PC-3 (cell line): ENCODE measurements around the gene CD58. TPM values are rescaled to one million over a fixed set of nuclear protein-coding genes. Genes with fewer than 3 reads are reported as not detected.

Experiments used
- ATAC-seq: fragments of 200-7000 bp; cut with Tn5 transposase; 2 replicates; pipeline ENCODE4 v1.9.1; 2020; ENCODE audit warnings: mild to moderate bottlenecking, moderate library complexity
- BruUV-seq: library from RNA; stranded (reverse); fragments of 400-500 nt; replicated peaks from 2 replicates; lab custom pipeline; 2021; lab: Mats Ljungman, UMichigan
- CTCF ChIA-PET: fragments of 300-600 bp; sonication (Branson Sonifier 250); formaldehyde crosslinking; loops from one replicate; lab custom pipeline; 2022; ENCODE audit warnings: antibody characterized with exemption; lab: Charles Lee
- POLR2A ChIA-PET: fragments of 300-600 bp; sonication (Branson Sonifier 250); formaldehyde crosslinking; loops from one replicate; lab custom pipeline; 2022; ENCODE audit warnings: antibody characterized with exemption; ENCODE audit not compliant: unreplicated experiment; lab: Charles Lee
- DNase-seq: peaks from one replicate; pipeline ENCODE4 v3.0.0-alpha.2; 2015
- H2AFZ ChIP-seq: fragments of 300-600 bp; sonication (generic); 2 replicates; pipeline ENCODE4 v1.6.0; 2016; ENCODE audit warnings: antibody characterized with exemption, low read length
- H3F3A ChIP-seq: fragments of 300-600 bp; sonication (generic); one replicate; pipeline ENCODE4 v1.6.0; 2017; ENCODE audit warnings: antibody characterized with exemption, low read length, control low read depth, mild to moderate bottlenecking; ENCODE audit not compliant: unreplicated experiment
- H3K27ac ChIP-seq: fragments of 300-600 bp; sonication (generic); 2 replicates; pipeline ENCODE4 v1.5.1; 2016; ENCODE audit warnings: mild to moderate bottlenecking, low read length
- H3K27me3 ChIP-seq: fragments of 300-600 bp; sonication (generic); 2 replicates; pipeline ENCODE4 v1.6.1; 2016; ENCODE audit warnings: low read length, mixed read lengths
- H3K36me3 ChIP-seq: fragments of 300-600 bp; sonication (generic); 2 replicates; pipeline ENCODE4 v1.6.1; 2016; ENCODE audit warnings: low read depth, mixed run types, low read length, mixed read lengths
- H3K4me1 ChIP-seq: fragments of 300-600 bp; sonication (generic); 2 replicates; pipeline ENCODE4 v1.5.1; 2016; ENCODE audit warnings: low read length; ENCODE audit not compliant: insufficient read depth
- H3K4me2 ChIP-seq: fragments of 300-600 bp; sonication (generic); 2 replicates; pipeline ENCODE4 v1.6.0; 2016; ENCODE audit warnings: low read length
- H3K4me3 ChIP-seq: fragments of 300-600 bp; sonication (generic); 2 replicates; pipeline ENCODE4 v1.5.1; 2016; ENCODE audit warnings: mild to moderate bottlenecking, low read length, mixed read lengths
- H3K79me2 ChIP-seq: fragments of 300-600 bp; sonication (generic); 2 replicates; pipeline ENCODE4 v1.6.1; 2017; ENCODE audit warnings: low read length, mixed read lengths
- H3K9ac ChIP-seq: fragments of 300-600 bp; sonication (generic); 2 replicates; pipeline ENCODE4 v1.6.0; 2016; ENCODE audit warnings: mild to moderate bottlenecking, low read length
- H3K9me2 ChIP-seq: fragments of 300-600 bp; sonication (generic); replicated peaks from 2 replicates; pipeline ENCODE4 v1.6.1; 2016; ENCODE audit warnings: mixed run types, low read length, mixed read lengths
- H3K9me3 ChIP-seq: fragments of 300-600 bp; sonication (generic); 2 replicates; pipeline ENCODE4 v1.6.1; 2016; ENCODE audit warnings: low read length, mixed read lengths
- H4K20me1 ChIP-seq: fragments of 300-600 bp; sonication (generic); 2 replicates; pipeline ENCODE4 v1.6.1; 2016; ENCODE audit warnings: low read length, mixed read lengths
- CTCF ChIP-seq: fragments of 300-600 bp; sonication (generic); conservative IDR thresholded peaks from 2 replicates; pipeline ENCODE4 v1.5.1; 2017; ENCODE audit warnings: antibody characterized with exemption, low read depth, mild to moderate bottlenecking, low read length
- EZH2 ChIP-seq: fragments of 300-600 bp; sonication (generic); IDR thresholded peaks from one replicate; pipeline ENCODE4 v1.6.1; 2017; ENCODE audit warnings: antibody characterized with exemption, mild to moderate bottlenecking, low read length; ENCODE audit not compliant: unreplicated experiment
- EZH2phosphoT487 ChIP-seq: fragments of 300-600 bp; sonication (generic); IDR thresholded peaks from 2 replicates; pipeline ENCODE4 v1.6.1; 2018; ENCODE audit warnings: mild to moderate bottlenecking, antibody characterized with exemption, low read length, borderline replicate concordance
- intact Hi-C: fragments of 100-400 bp; cut with micrococcal nuclease; formaldehyde crosslinking; loops from 2 replicates; pipeline ENCODE4 v1.9.0; 2023
- total RNA-seq: library from RNA; depleted of rRNA; stranded (reverse); fragments of >200 nt; gene quantifications from 2 replicates; pipeline ENCODE4 v1.2.3, GENCODE V29; 2014

CD58 gene
- total RNA-seq, 1 experiment from 2014 or later, result 26.9 TPM

GRCh38 chr1:116516631-116517030 lies 54.2 kb downstream of the CD58 start:
- Histone ChIP-seq H3K4me1 (peaks cover 27% of the 10 kb centered on the region), H3K9me2 (no peaks in the 10 kb centered on the region), H3K27me3 (no peaks in the 10 kb centered on the region), H2AFZ (no peak overlapping the region), H3F3A (peaks cover 7% of the 10 kb centered on the region), H3K36me3 (0 out of 2 replicates have a peak, but pooled peaks cover 4% of the 10 kb centered on the region), H3K27ac (peak overlapping the region; percentile 98), H3K9ac (no peak overlapping the region), H3K4me3 (no peak overlapping the region), H3K79me2 (no peaks in the 10 kb centered on the region), H3K9me3 (no peaks in the 10 kb centered on the region), H3K4me2 (no peak overlapping the region), H4K20me1 (no peaks in the 10 kb centered on the region)
- ATAC-seq (no peak), DNase-seq (no peak)
- intact Hi-C loops, result no loop called here
- TF ChIP-seq EZH2 (no peak), CTCF (no peak), EZH2phosphoT487 (no peak)
- BruUV-seq, result no TSS peak
- ChIA-PET POLR2A (no interaction called here), CTCF (no interaction called here)

- Histone ChIP-seq H3K36me3 (0 out of 2 replicates have a peak, but pooled peaks cover 4% of the 10 kb centered on the region), H3K9me2 (no peaks in the 10 kb centered on the region), H3K9ac (peak overlapping the region; percentile 85), H3K27me3 (no peaks in the 10 kb centered on the region), H3K4me2 (peak overlapping the region; percentile 64), H3K79me2 (no peaks in the 10 kb centered on the region), H3K4me3 (peak overlapping the region; percentile 2; the same call in 1 of the 2 replicates), H3K4me1 (peaks cover 29% of the 10 kb centered on the region), H3F3A (peaks cover 7% of the 10 kb centered on the region), H4K20me1 (no peaks in the 10 kb centered on the region), H3K9me3 (no peaks in the 10 kb centered on the region), H2AFZ (peak overlapping the region; percentile 23), H3K27ac (peak overlapping the region; percentile 98)
- no peak for TF ChIP-seq EZH2phosphoT487
- TF ChIP-seq CTCF, result no peak
- TF ChIP-seq EZH2, result no peak
- CTCF ChIA-PET, result interaction anchor here (1.2 kb wide), 1 partner anchor 59 kb away, joined by 4 read pairs; no protein-coding TSS in a partner anchor
- ATAC-seq (no peak), DNase-seq (no peak)
- POLR2A ChIA-PET, result no interaction called here
- intact Hi-C loops, result no loop called here
- no TSS peak for BruUV-seq
Observed at GRCh38 chr1:116515702-116516101, 55.1 kb downstream of the CD58 start.
